Lung (tissue), 12 donors: ENCODE data around the gene GRAMD1C. TPM values are rescaled to one million over a fixed set of nuclear protein-coding genes. Genes with fewer than 3 reads are reported as not detected.

Experiments
- ATAC-seq: fragments of 200-7000 bp; cut with Tn5 transposase; one replicate; pipeline ENCODE4 v1.9.1; 2020; ENCODE audit warnings: moderate number of reproducible peaks; ENCODE audit not compliant: insufficient read depth, low FRiP score
- DNase-seq, 3 donors: peaks; one replicate each; pipeline ENCODE4 v3.0.0-alpha.2; 2013 to 2017
- H3K27ac ChIP-seq, 2 donors: one replicate each; pipeline ENCODE4 v1.5.1; 2013; ENCODE audit warnings: mild to moderate bottlenecking in 2 of 2, moderate library complexity in 2 of 2, control low read depth in 1 of 2, inconsistent platforms in 1 of 2, low read depth in 1 of 2, low read length in 1 of 2
- H3K27me3 ChIP-seq, 3 donors: one replicate each; pipeline ENCODE4 v1.5.1; 2013; ENCODE audit warnings: low read length in 2 of 3; ENCODE audit not compliant: control insufficient read depth in 3 of 3, insufficient read depth in 3 of 3
- H3K36me3 ChIP-seq, 4 donors: one replicate each; pipeline ENCODE4 v1.5.1; 2013; ENCODE audit warnings: low read length in 4 of 4, mild to moderate bottlenecking in 1 of 4, moderate library complexity in 1 of 4; ENCODE audit not compliant: control insufficient read depth in 4 of 4, insufficient read depth in 4 of 4
- H3K4me1 ChIP-seq, 5 donors: one replicate each; pipeline ENCODE4 v1.5.1; 2013; ENCODE audit warnings: low read length in 5 of 5, mild to moderate bottlenecking in 2 of 5, moderate library complexity in 1 of 5; ENCODE audit not compliant: control insufficient read depth in 5 of 5, insufficient read depth in 5 of 5
- H3K4me3 ChIP-seq: one replicate; pipeline ENCODE4 v1.5.1; 2013; ENCODE audit warnings: mild to moderate bottlenecking, control low read depth, moderate library complexity
- H3K9ac ChIP-seq, 2 donors: one replicate each; pipeline ENCODE4 v1.5.1; 2013; ENCODE audit warnings: low read length in 2 of 2, control low read depth in 1 of 2; ENCODE audit not compliant: insufficient read depth in 1 of 2
- H3K9me3 ChIP-seq, 4 donors: one replicate each; pipeline ENCODE4 v1.5.1; 2013; ENCODE audit warnings: low read length in 3 of 4, mild to moderate bottlenecking in 1 of 4, moderate library complexity in 1 of 4; ENCODE audit not compliant: control insufficient read depth in 4 of 4, insufficient read depth in 3 of 4
- CTCF ChIP-seq: IDR thresholded peaks from 2 replicates; pipeline ENCODE4 v1.5.1; 2012; ENCODE audit warnings: mild to moderate bottlenecking; ENCODE audit errors: control extremely low read depth, extremely low read depth
- WGBS, 2 donors: extraction: QIAGEN DNeasy Blood & Tissue Kit; methylation state at CpG; one replicate each; pipeline ENCODE4 v1.1.7; 2013; 5-methylcytosine and 5-hydroxymethylcytosine counted together
- polyA plus RNA-seq, 2 donors: library from polyadenylated mRNA; stranded (reverse); fragments of 200-250 nt; gene quantifications; one replicate each; pipeline ENCODE4 v1.2.1, GENCODE V29; 2013
- total RNA-seq, 2 donors: library from RNA; depleted of rRNA in 1 of 2; stranded (reverse); fragments of >200 nt in 1 of 2; gene quantifications; one replicate each; pipeline ENCODE4 v1.2.1, GENCODE V29; 2014 to 2021
- donor health status: control.
- donor health status: control.
- donor health status: Bipolar disorder and iron deficiency.
- donor health status: healthy.
- donor health status: DM: yes; HTN: yes; CAD: no.

The GRAMD1C gene
- total and polyA plus RNA-seq, 4 donors = 4.4 to 12.9 (median 8.8) TPM

GRCh38 chr3:113795693-113796092 lies 42.9 kb upstream of the GRAMD1C start:
- no peaks in the 10 kb centered on the region for H3K9me3 ChIP-seq
- TF ChIP-seq CTCF = no peak
- WGBS, 2 donors = 89 to 90% methylated on average over 4 of the region's 4 CpGs
- no peak overlapping the region for H3K4me3 ChIP-seq
- H3K9ac ChIP-seq = no peak overlapping the region
- DNase-seq = no peak
- H3K27me3 ChIP-seq = no peaks in the 10 kb centered on the region
- H3K36me3 ChIP-seq = peaks cover 10 to 29% (median 14%) of the 10 kb centered on the region in 4 donors
- no peaks in the 10 kb centered on the region for H3K4me1 ChIP-seq
- H3K27ac ChIP-seq = no peak overlapping the region
- no peak for ATAC-seq

- H3K36me3 ChIP-seq = peaks cover 13 to 30% (median 23%) of the 10 kb centered on the region in 4 donors
- TF ChIP-seq CTCF = no peak
- peak overlapping the region in 1 of 2 donors; percentile 13 for H3K9ac ChIP-seq
- DNase-seq (no peak), ATAC-seq (no peak)
- H3K4me3 ChIP-seq = no peak overlapping the region
- H3K27me3 ChIP-seq = no peaks in the 10 kb centered on the region
- H3K27ac ChIP-seq = no peak overlapping the region
- no peaks in the 10 kb centered on the region for H3K4me1 ChIP-seq
- no peaks in the 10 kb centered on the region for H3K9me3 ChIP-seq
- 92 to 98% methylated on average over 3 of the region's 3 CpGs for WGBS, 2 donors
Measured at GRCh38 chr3:113802795-113803455, 35.7 kb upstream of the GRAMD1C start.

GRCh38 chr3:113804661-113805060 lies 33.9 kb upstream of the GRAMD1C start:
- peaks cover 9 to 29% (median 23%) of the 10 kb centered on the region in 4 donors for H3K36me3 ChIP-seq
- H3K4me3 ChIP-seq = no peak overlapping the region
- TF ChIP-seq CTCF = no peak
- no peaks in the 10 kb centered on the region for H3K27me3 ChIP-seq
- 85 to 95% methylated on average over 4 of the region's 4 CpGs for WGBS, 2 donors
- H3K9ac ChIP-seq = no peak overlapping the region
- H3K4me1 ChIP-seq = no peaks in the 10 kb centered on the region
- no peaks in the 10 kb centered on the region for H3K9me3 ChIP-seq
- ATAC-seq (no peak), DNase-seq (no peak)
- H3K27ac ChIP-seq = no peak overlapping the region

- no peak overlapping the region for H3K9ac ChIP-seq
- 92 to 94% methylated on average over 3 of the region's 3 CpGs for WGBS, 2 donors
- DNase-seq = no peak
- no peaks in the 10 kb centered on the region for H3K4me1 ChIP-seq
- no peak overlapping the region for H3K27ac ChIP-seq
- H3K4me3 ChIP-seq = no peak overlapping the region
- H3K36me3 ChIP-seq = peaks cover 8 to 29% (median 23%) of the 10 kb centered on the region in 4 donors
- H3K9me3 ChIP-seq = no peaks in the 10 kb centered on the region
- TF ChIP-seq CTCF = no peak
- no peak for ATAC-seq
- no peaks in the 10 kb centered on the region for H3K27me3 ChIP-seq
Measured at GRCh38 chr3:113805249-113805648, 33.3 kb upstream of the GRAMD1C start.
